A549 (cell line): ENCODE results near the gene MESD. TPM values are rescaled to one million over a fixed set of nuclear protein-coding genes. Genes with fewer than 3 reads are reported as not detected.
A peak's percentile ranks its signal among the peaks of the same experiment; 100 is the strongest.

Experiments used
- ATAC-seq, 2 experiments: fragments of 200-7000 bp in 1 of 2; fragments of >200 bp in 1 of 2; cut with Nextera tagmentation in 1 of 2; cut with Tn5 transposase in 1 of 2; 3 replicates each; pipeline versions ENCODE4 v1.8.0 to v1.9.1; 2018 to 2020; ENCODE audit warnings: mild to moderate bottlenecking in 1 of 2, moderate library complexity in 1 of 2
- CTCF ChIA-PET: fragments of 300-600 bp; sonication (Branson Sonifier 250); formaldehyde crosslinking; extraction: SDS; loops from one replicate; lab custom pipeline; 2021; ENCODE audit warnings: antibody characterized with exemption, inconsistent platforms; lab: Yijun Ruan, JAX
- POLR2A ChIA-PET: fragments of 350-600 bp; formaldehyde crosslinking; extraction: SDS; loops from one replicate; lab custom pipeline; 2021; ENCODE audit warnings: antibody characterized with exemption, inconsistent platforms; lab: Yijun Ruan, JAX
- DNase-seq, 2 experiments: peaks; one replicate each; pipeline versions ENCODE4 v3.0.0 to v3.0.0-alpha.2; 2011 to 2016; ENCODE audit warnings: low read depth in 1 of 2, low spot score in 1 of 2
- FAIRE-seq: peaks from 2 replicates; lab custom pipeline; 2011; peaks lifted over from hg19 to GRCh38; lab: Jason Lieb, UNC
- H3K27ac ChIP-seq, 2 experiments: fragments of >200 bp; sonication (Bioruptor Twin); formaldehyde crosslinking; 3 replicates each; pipeline ENCODE4 v1.5.1; 2016 to 2017
- H3K4me1 ChIP-seq: fragments of >200 bp; sonication (Bioruptor Twin); formaldehyde crosslinking; 3 replicates; pipeline ENCODE4 v1.6.1; 2016
- H3K4me2 ChIP-seq: fragments of >200 bp; sonication (Bioruptor Twin); formaldehyde crosslinking; 3 replicates; pipeline ENCODE4 v1.6.1; 2016
- H3K4me3 ChIP-seq: fragments of >200 bp; sonication (Bioruptor Twin); formaldehyde crosslinking; 3 replicates; pipeline ENCODE4 v1.5.1; 2016
- H3K9me3 ChIP-seq: fragments of >200 bp; sonication (Bioruptor Twin); formaldehyde crosslinking; 3 replicates; pipeline ENCODE4 v1.6.1; 2016
- CBX8 ChIP-seq: fragments of 200-600 bp; sonication (generic); IDR thresholded peaks from 2 replicates; pipeline ENCODE4 v1.6.1; 2016
- CEBPB ChIP-seq, 2 experiments: fragments of >200 bp in 1 of 2; sonication (Bioruptor Twin) in 1 of 2; formaldehyde crosslinking in 1 of 2; IDR thresholded peaks; 2 replicates each; pipeline ENCODE4 v1.6.1; 2012 to 2016
- CHD2 ChIP-seq: fragments of 150-350 bp; IDR thresholded peaks from 2 replicates; pipeline ENCODE4 v1.6.1; 2014; ENCODE audit warnings: low read length; ENCODE audit not compliant: partially characterized antibody
- CTCF ChIP-seq: fragments of >200 bp; sonication (Bioruptor Twin); formaldehyde crosslinking; IDR thresholded peaks from 3 replicates; pipeline ENCODE4 v1.5.1; 2016
- E2F6 ChIP-seq: IDR thresholded peaks from 2 replicates; pipeline ENCODE4 v1.6.1; 2012; ENCODE audit warnings: low read depth, borderline replicate concordance
- EHMT2 ChIP-seq: fragments of 200-600 bp; sonication (generic); IDR thresholded peaks from 2 replicates; pipeline ENCODE4 v1.6.1; 2016; ENCODE audit warnings: antibody characterized with exemption, low read depth, mild to moderate bottlenecking, moderate library complexity
- EP300 ChIP-seq, 2 experiments: fragments of >200 bp; sonication (Bioruptor Twin); formaldehyde crosslinking; IDR thresholded peaks; 2 replicates in 1 of 2; 3 replicates in 1 of 2; pipeline ENCODE4 v1.6.1; 2016 to 2017
- FOSB ChIP-seq: fragments of 250-450 bp; sonication (Bioruptor Pico); IDR thresholded peaks from 2 replicates; pipeline ENCODE4 v1.5.0; 2020; ENCODE audit warnings: mild to moderate bottlenecking, moderate library complexity
- FOSL2 ChIP-seq, 2 experiments: fragments of 450-650 bp in 1 of 2; fragments of >200 bp in 1 of 2; sonication (Bioruptor Twin) in 1 of 2; formaldehyde crosslinking; IDR thresholded peaks; 2 replicates each; pipeline versions ENCODE4 v1.5.0 to v1.6.1; 2016 to 2020; ENCODE audit warnings: mild to moderate bottlenecking in 1 of 2, moderate library complexity in 1 of 2
- HES2 ChIP-seq: fragments of >200 bp; sonication (Bioruptor Twin); formaldehyde crosslinking; IDR thresholded peaks from 2 replicates; pipeline ENCODE4 v1.6.1; 2016
- HOXA7 ChIP-seq: fragments of 250-450 bp; sonication (Bioruptor Pico); IDR thresholded peaks from 2 replicates; pipeline ENCODE4 v1.5.0; 2020; ENCODE audit warnings: mild to moderate bottlenecking, moderate library complexity
- HOXB13 ChIP-seq: fragments of 250-450 bp; sonication (Bioruptor Pico); IDR thresholded peaks from 2 replicates; pipeline ENCODE4 v1.5.0; 2020; ENCODE audit warnings: low read depth, mild to moderate bottlenecking, moderate library complexity
- HOXB5 ChIP-seq: fragments of 250-450 bp; sonication (Bioruptor Pico); IDR thresholded peaks from 2 replicates; pipeline ENCODE4 v1.5.0; 2020; ENCODE audit warnings: mild to moderate bottlenecking, moderate library complexity
- JUNB ChIP-seq: fragments of >200 bp; sonication (Bioruptor Twin); formaldehyde crosslinking; IDR thresholded peaks from 2 replicates; pipeline ENCODE4 v1.6.1; 2016
- KDM1A ChIP-seq: fragments of 200-600 bp; sonication (generic); IDR thresholded peaks from 2 replicates; pipeline ENCODE4 v1.6.1; 2016; ENCODE audit warnings: low read depth, mild to moderate bottlenecking
- MAX ChIP-seq: IDR thresholded peaks from 2 replicates; pipeline ENCODE4 v1.6.1; 2012
- MAZ ChIP-seq: fragments of 150-350 bp; IDR thresholded peaks from 2 replicates; pipeline ENCODE4 v1.6.1; 2014; ENCODE audit warnings: antibody characterized with exemption, low read depth, low read length, borderline replicate concordance
- MYC ChIP-seq: IDR thresholded peaks from 2 replicates; pipeline ENCODE4 v1.6.1; 2012; ENCODE audit warnings: mild to moderate bottlenecking, inconsistent platforms, low read length, improper control_type of control experiment, borderline replicate concordance
- NFE2L2 ChIP-seq: fragments of 150-350 bp; conservative IDR thresholded peaks from 2 replicates; pipeline ENCODE4 v1.6.1; 2014; ENCODE audit warnings: low read length
- NPAS2 ChIP-seq: fragments of 250-450 bp; sonication (Bioruptor Pico); IDR thresholded peaks from 2 replicates; pipeline ENCODE4 v1.8.0; 2022; ENCODE audit warnings: mild to moderate bottlenecking, moderate library complexity, borderline replicate concordance
- RAD21 ChIP-seq, 2 experiments: fragments of >200 bp in 1 of 2; sonication (Bioruptor Twin) in 1 of 2; formaldehyde crosslinking in 1 of 2; IDR thresholded peaks in 1 of 2; conservative IDR thresholded peaks in 1 of 2; 2 replicates in 1 of 2; 3 replicates in 1 of 2; pipeline ENCODE4 v1.6.1; 2012 to 2018; ENCODE audit warnings: inconsistent platforms in 1 of 2
- RARB ChIP-seq: fragments of 250-450 bp; sonication (Bioruptor Pico); IDR thresholded peaks from 2 replicates; pipeline ENCODE4 v1.8.0; 2021; ENCODE audit warnings: mild to moderate bottlenecking, moderate library complexity
- SMC3 ChIP-seq: fragments of >200 bp; sonication (Bioruptor Twin); formaldehyde crosslinking; IDR thresholded peaks from 3 replicates; pipeline ENCODE4 v1.6.1; 2018; ENCODE audit warnings: inconsistent platforms
- SREBF2 ChIP-seq: fragments of 450-650 bp; IDR thresholded peaks from 2 replicates; pipeline ENCODE4 v1.6.1; 2014; ENCODE audit warnings: mild to moderate bottlenecking, moderate library complexity
- TFCP2L1 ChIP-seq: fragments of 250-450 bp; sonication (Bioruptor Pico); IDR thresholded peaks from 2 replicates; pipeline ENCODE4 v1.5.0; 2021; ENCODE audit warnings: mild to moderate bottlenecking
- ZC3H11A ChIP-seq: fragments of 450-650 bp; IDR thresholded peaks from 2 replicates; pipeline ENCODE4 v1.6.1; 2014; ENCODE audit warnings: antibody characterized with exemption, mild to moderate bottlenecking
- ZFP36 ChIP-seq: fragments of 450-650 bp; IDR thresholded peaks from 2 replicates; pipeline ENCODE4 v1.6.1; 2014; ENCODE audit warnings: borderline replicate concordance; ENCODE audit not compliant: partially characterized antibody
- ZNF302 ChIP-seq: fragments of 250-450 bp; sonication (Bioruptor Pico); IDR thresholded peaks from 2 replicates; pipeline ENCODE4 v1.9.0; 2021; ENCODE audit warnings: inconsistent platforms, mild to moderate bottlenecking, moderate library complexity
- WGBS: methylation state at CpG from one replicate; pipeline ENCODE4 v1.1.6; 2017; ENCODE audit errors: missing lambda C conversion rate; 5-methylcytosine and 5-hydroxymethylcytosine counted together
- polyA plus RNA-seq, 4 experiments: library from polyadenylated mRNA; depleted of rRNA in 3 of 4; stranded (reverse); fragments of >200 nt; fragmentation: RNase III in 1 of 4; extraction: RNeasy Plus Mini Kit Qiagen cat#74134 plus additional on column Dnase treatment in 1 of 4; gene quantifications; 2 replicates in 3 of 4; 3 replicates in 1 of 4; pipeline ENCODE4 v1.2.3, GENCODE V29; 2011 to 2017

MESD gene
- polyA plus RNA-seq, 2 of the 4 experiments (the other 2 are of a cell fraction), result 35.6 to 39.4 TPM

- DNase-seq (no peak), FAIRE-seq (peak; percentile 32), ATAC-seq (no peak)
- Histone ChIP-seq H3K27ac (no peak overlapping the region), H3K4me2 (no peak overlapping the region), H3K4me1 (peaks cover 6% of the 10 kb centered on the region; the same call in 2 of the 3 replicates), H3K9me3 (no peaks in the 10 kb centered on the region), H3K4me3 (no peak overlapping the region)
- TF ChIP-seq FOSB (no peak), SREBF2 (no peak), FOSL2 (IDR thresholded peaks at IDR 0.05) (no peak), FOSL2 (CRISPR knock-in tag; IDR thresholded peaks at IDR 0.05) (peak; percentile 79), ZC3H11A (no peak)
- ChIA-PET CTCF (interaction anchor here (0.9 to 5.6 kb wide), 5 partner anchors 8 to 412 kb away, joined by 3 to 55 read pairs (median 10); no protein-coding TSS in a partner anchor), POLR2A (no interaction called here)
- WGBS, result 90% methylated on average over 7 of the region's 7 CpGs
Measured at GRCh38 chr15:80978685-80979329, 10.8 kb downstream of the MESD start.

- peak; percentile 68 to 73 for DNase-seq
- POLR2A ChIA-PET, result interaction anchor here (0.8 kb wide), 1 partner anchor 23 kb away, joined by 3 read pairs; the partner anchor contains the start of gene TLNRD1
- FAIRE-seq, result no peak
Measured at GRCh38 chr15:80977627-80978036, 12.0 kb downstream of the MESD start.

More at GRCh38 chr15:80977627-80978036, 12.0 kb downstream of the MESD start:
- peaks cover 6% of the 10 kb centered on the region; the same call in 2 of the 3 replicates for H3K4me1 ChIP-seq
- peak; percentile 80 to 98 for ATAC-seq
- no peak overlapping the region for H3K27ac ChIP-seq
- WGBS, result 46% methylated on average over 7 of the region's 7 CpGs
- H3K9me3 ChIP-seq, result no peaks in the 10 kb centered on the region
- TF ChIP-seq EHMT2 (no peak), HES2 (no peak), RARB (CRISPR knock-in tag) (no peak), SREBF2 (no peak), NFE2L2 (no peak), JUNB (no peak), KDM1A (no peak), SMC3 (peak; percentile 41; the same call in 2 of the 3 replicates), EP300 (IDR thresholded peaks at IDR 0.05) (no peak), CTCF (peak; percentile 53), MAZ (no peak), CEBPB (IDR thresholded peaks at IDR 0.05) (no peak), MAX (no peak), RAD21 (conservative IDR thresholded peaks at IDR 0.05 in 1 of 2, IDR thresholded peaks at IDR 0.05 in 1 of 2) (peak; percentile 55 to 74), NPAS2 (no peak), HOXB13 (CRISPR knock-in tag) (no peak), CHD2 (no peak), ZNF302 (CRISPR knock-in tag) (no peak), HOXB5 (CRISPR knock-in tag) (no peak), CBX8 (no peak), ZFP36 (no peak), E2F6 (no peak), HOXA7 (CRISPR knock-in tag) (no peak), TFCP2L1 (CRISPR knock-in tag) (no peak), MYC (no peak)
- CTCF ChIA-PET, result interaction anchor here (0.6 to 3.9 kb wide), 12 partner anchors 8 to 521 kb away, joined by 3 to 21 read pairs (median 4); partner anchors contain the start of gene CEMIP
- no peak overlapping the region for H3K4me3 ChIP-seq
- no peak overlapping the region for H3K4me2 ChIP-seq
